Measurements from ENCODE around the gene WDR13. TPM values are rescaled to one million over a fixed set of nuclear protein-coding genes. Genes with fewer than 3 reads are reported as not detected.

The WDR13 gene
- total RNA-seq, 4 donors from 2014 or later, result 108 to 224 (median 126) TPM

- no peak for TF ChIP-seq CTCF (IDR thresholded peaks at IDR 0.05)
- TF ChIP-seq EP300 (IDR thresholded peaks at IDR 0.05), result no peak
- no peak for TF ChIP-seq POLR2A (IDR thresholded peaks at IDR 0.05)
- H3K4me1 ChIP-seq, result no peaks in the 10 kb centered on the region
- H3K36me3 ChIP-seq, result peaks cover 0 to 51% (median 0%) of the 10 kb centered on the region in 3 donors
- WGBS, 2 donors, result 90 to 96% methylated on average over 5 to 14 of the region's 14 CpGs
- no peaks in the 10 kb centered on the region for H3K27me3 ChIP-seq
- H3K27ac ChIP-seq, result no peak overlapping the region
- H3K4me3 ChIP-seq, result no peak overlapping the region
- DNase-seq (ENCODE audit: low spot score in 2 of 2), result no peak
- no peaks in the 10 kb centered on the region for H3K9me3 ChIP-seq
These were observed 37.2 kb upstream of the WDR13 start for GRCh38 chrX:48560056-48560455.

- no peak for DNase-seq (ENCODE audit: low spot score in 2 of 2)
- Histone ChIP-seq H3K4me1 (no peaks in the 10 kb centered on the region), H3K27me3 (no peaks in the 10 kb centered on the region), H3K36me3 (peaks cover 0 to 51% (median 0%) of the 10 kb centered on the region in 3 donors), H3K4me3 (no peak overlapping the region), H3K9me3 (no peaks in the 10 kb centered on the region), H3K27ac (no peak overlapping the region)
- 92 to 97% methylated on average over 8 to 12 of the region's 12 CpGs for WGBS, 2 donors
- TF ChIP-seq EP300 (IDR thresholded peaks at IDR 0.05), result no peak
- no peak for TF ChIP-seq CTCF (IDR thresholded peaks at IDR 0.05)
- no peak for TF ChIP-seq POLR2A (IDR thresholded peaks at IDR 0.05)
These were observed 36.6 kb upstream of the WDR13 start for GRCh38 chrX:48560681-48561080.

- Histone ChIP-seq H3K4me3 (no peak overlapping the region), H3K9me3 (no peaks in the 10 kb centered on the region), H3K27ac (no peak overlapping the region), H3K36me3 (no peaks in the 10 kb centered on the region), H3K27me3 (no peaks in the 10 kb centered on the region), H3K4me1 (no peaks in the 10 kb centered on the region)
- DNase-seq (ENCODE audit: low spot score in 2 of 2), result no peak
- 71 to 80% methylated on average over 1 of the region's 1 CpG for WGBS, 2 donors
- TF ChIP-seq EP300 (IDR thresholded peaks at IDR 0.05), result no peak
- no peak for TF ChIP-seq POLR2A (IDR thresholded peaks at IDR 0.05)
- no peak for TF ChIP-seq CTCF (IDR thresholded peaks at IDR 0.05)
These were observed 27.3 kb upstream of the WDR13 start for GRCh38 chrX:48569958-48570357.

GRCh38 chrX:48573690-48574269, 23.5 kb upstream of the WDR13 start:
- 6 to 57% methylated on average over 11 to 19 of the region's 19 CpGs for WGBS, 2 donors
- Histone ChIP-seq H3K9me3 (no peaks in the 10 kb centered on the region), H3K36me3 (peaks cover 0 to 38% (median 0%) of the 10 kb centered on the region in 3 donors), H3K27ac (peak overlapping the region; percentile 94 to 100 (median 99)), H3K4me1 (peaks cover 0 to 20% (median 12%) of the 10 kb centered on the region in 4 donors), H3K4me3 (peak overlapping the region; percentile 22 to 79 (median 56)), H3K27me3 (no peaks in the 10 kb centered on the region)
- TF ChIP-seq CTCF (IDR thresholded peaks at IDR 0.05), result no peak
- no peak for TF ChIP-seq POLR2A (IDR thresholded peaks at IDR 0.05)
- TF ChIP-seq EP300 (IDR thresholded peaks at IDR 0.05), result no peak
- peak; percentile 14 to 15 for DNase-seq (ENCODE audit: low spot score in 2 of 2)

All from tibial nerve (tissue), 4 donors.